ELF-1 (cell line): ENCODE data around the gene REXO1.

Experiments
- DNase-seq: peaks from one replicate; pipeline ENCODE4 v3.0.0-alpha.2; 2016; ENCODE audit warnings: low read depth, low spot score

REXO1 gene

GRCh38 chr19:1767464-1767933 lies 80.8 kb downstream of the REXO1 start:
- peak; percentile 79 for DNase-seq

GRCh38 chr19:1766800-1767352 lies 81.4 kb downstream of the REXO1 start:
- DNase-seq, result no peak

GRCh38 chr19:1765904-1766799 lies 82.1 kb downstream of the REXO1 start:
- DNase-seq, result no peak
